HepG2 (cell line): ENCODE data around the gene SNX21. TPM values are rescaled to one million over a fixed set of nuclear protein-coding genes. Genes with fewer than 3 reads are reported as not detected.

Source experiments
- ARID5B ChIP-seq: IDR thresholded peaks from 2 replicates; pipeline ENCODE4 v1.4.0; 2020; ENCODE audit warnings: mild to moderate bottlenecking, missing genetic modification reagents
- CCAR2 ChIP-seq: fragments of 200-400 bp; formaldehyde crosslinking; optimal IDR thresholded peaks from 2 replicates; pipeline ENCODE3; 2018; ENCODE audit warnings: low read depth, mild to moderate bottlenecking, low read length, moderate library complexity
- CREM ChIP-seq, 2 experiments: sonication (generic) in 1 of 2; formaldehyde crosslinking in 1 of 2; IDR thresholded peaks; 2 replicates each; pipeline versions ENCODE4 v1.4.0 to v1.6.1; 2016 to 2020; ENCODE audit warnings: antibody characterized with exemption in 1 of 2, mild to moderate bottlenecking in 1 of 2, missing genetic modification reagents in 1 of 2
- DRAP1 ChIP-seq: IDR thresholded peaks from 2 replicates; pipeline ENCODE4 v1.6.1; 2016; ENCODE audit warnings: missing genetic modification reagents, missing compliant biosample characterization
- DZIP1 ChIP-seq: sonication (generic); formaldehyde crosslinking; IDR thresholded peaks from 2 replicates; pipeline ENCODE4 v1.5.0; 2020; ENCODE audit warnings: mild to moderate bottlenecking, missing genetic modification reagents
- ETS1 ChIP-seq: sonication (generic); formaldehyde crosslinking; IDR thresholded peaks from 2 replicates; pipeline ENCODE4 v1.4.0; 2020; ENCODE audit warnings: missing genetic modification reagents
- GZF1 ChIP-seq: sonication (generic); formaldehyde crosslinking; IDR thresholded peaks from 2 replicates; pipeline ENCODE4 v1.5.1; 2020; ENCODE audit warnings: mild to moderate bottlenecking, missing genetic modification reagents
- HNRNPH1 ChIP-seq: fragments of 200-400 bp; formaldehyde crosslinking; optimal IDR thresholded peaks from 2 replicates; pipeline ENCODE3; 2017; ENCODE audit warnings: mild to moderate bottlenecking, low read depth, low read length
- KLF9 ChIP-seq: IDR thresholded peaks from 2 replicates; pipeline ENCODE4 v1.6.1; 2016; ENCODE audit warnings: low read depth
- YEATS4 ChIP-seq: sonication (generic); formaldehyde crosslinking; IDR thresholded peaks from 2 replicates; pipeline ENCODE4 v1.4.0; 2020; ENCODE audit warnings: missing genetic modification reagents, borderline replicate concordance
- ZBTB1 ChIP-seq: sonication (generic); formaldehyde crosslinking; IDR thresholded peaks from 2 replicates; pipeline ENCODE4 v1.4.0; 2020; ENCODE audit warnings: missing genetic modification reagents, borderline replicate concordance
- ZC3H13 ChIP-seq: sonication (generic); formaldehyde crosslinking; IDR thresholded peaks from 2 replicates; pipeline ENCODE4 v1.8.1; 2023; ENCODE audit warnings: mild to moderate bottlenecking, missing genetic modification reagents, moderate library complexity
- ZFP62 ChIP-seq: sonication (generic); formaldehyde crosslinking; IDR thresholded peaks from 2 replicates; pipeline ENCODE4 v1.4.0; 2020; ENCODE audit warnings: missing genetic modification reagents
- ZNF639 ChIP-seq: conservative IDR thresholded peaks from 2 replicates; pipeline ENCODE4 v1.6.1; 2018; ENCODE audit warnings: missing genetic modification reagents
- ZNF660 ChIP-seq: sonication (generic); formaldehyde crosslinking; IDR thresholded peaks from 2 replicates; pipeline ENCODE4 v1.5.1; 2020; ENCODE audit warnings: mild to moderate bottlenecking, low read depth, missing genetic modification reagents, borderline replicate concordance
- polyA plus RNA-seq, 8 experiments: library from polyadenylated mRNA; depleted of rRNA in 3 of 8; stranded (reverse) in 7 of 8; unstranded in 1 of 8; fragments of >200 nt; fragmentation: Illumina TruSeq in 4 of 8; extraction: Trizol in 4 of 8; gene quantifications; 2 replicates each; pipeline versions ENCODE4 v1.2.1 to v1.2.3, GENCODE V29; 2011 to 2016; ENCODE audit warnings: low read depth in 4 of 8, missing spikeins in 1 of 8, mixed read lengths in 1 of 8; ENCODE audit not compliant: insufficient read depth in 1 of 8
- total RNA-seq, 5 experiments: library from RNA; depleted of rRNA; stranded (reverse); fragments of >200 nt; fragmentation: Illumina TruSeq; extraction: Trizol; gene quantifications; 2 replicates each; pipeline ENCODE4 v1.2.3, GENCODE V29; 2016; ENCODE audit warnings: low read depth in 1 of 5

Gene SNX21
- total and polyA plus RNA-seq, 2 of the 13 experiments (the other 11 are each of a cell fraction or from before 2014, with no cell fraction given) = 7.7 to 12.8 TPM

- TF ChIP-seq ZNF639 (CRISPR knock-in tag) = no peak
- no peak for TF ChIP-seq ZC3H13 (CRISPR knock-in tag)
- no peak for TF ChIP-seq ZNF660
- TF ChIP-seq ZFP62 = no peak
- no peak for TF ChIP-seq CREM (IDR thresholded peaks at IDR 0.05)
- TF ChIP-seq CREM (CRISPR knock-in tag; IDR thresholded peaks at IDR 0.05) = no peak
- TF ChIP-seq ETS1 (CRISPR knock-in tag) = no peak
- TF ChIP-seq HNRNPH1 = no peak
- TF ChIP-seq ZBTB1 (CRISPR knock-in tag) = no peak
- TF ChIP-seq DRAP1 = no peak
- no peak for TF ChIP-seq GZF1 (CRISPR knock-in tag)
- 0 out of 2 replicates have a peak, but pooled peaks have one; percentile 15 for TF ChIP-seq ARID5B (CRISPR knock-in tag)
- no peak for TF ChIP-seq DZIP1 (CRISPR knock-in tag)
- no peak for TF ChIP-seq YEATS4 (CRISPR knock-in tag)
- no peak for TF ChIP-seq CCAR2
- TF ChIP-seq KLF9 (CRISPR knock-in tag) = no peak
Observed at GRCh38 chr20:45823949-45824835, 9.4 kb upstream of the SNX21 start (continued).
